A549 (cell line): ENCODE data around the gene CA9. TPM values are rescaled to one million over a fixed set of nuclear protein-coding genes. Genes with fewer than 3 reads are reported as not detected.

Experiments
- ATAC-seq, 2 experiments: fragments of 200-7000 bp in 1 of 2; fragments of >200 bp in 1 of 2; cut with Nextera tagmentation in 1 of 2; cut with Tn5 transposase in 1 of 2; 3 replicates each; pipeline versions ENCODE4 v1.8.0 to v1.9.1; 2018 to 2020; ENCODE audit warnings: mild to moderate bottlenecking in 1 of 2, moderate library complexity in 1 of 2
- CTCF ChIA-PET: fragments of 300-600 bp; sonication (Branson Sonifier 250); formaldehyde crosslinking; extraction: SDS; loops from one replicate; lab custom pipeline; 2021; ENCODE audit warnings: antibody characterized with exemption, inconsistent platforms; lab: Yijun Ruan, JAX
- POLR2A ChIA-PET: fragments of 350-600 bp; formaldehyde crosslinking; extraction: SDS; loops from one replicate; lab custom pipeline; 2021; ENCODE audit warnings: antibody characterized with exemption, inconsistent platforms; lab: Yijun Ruan, JAX
- DNase-seq, 2 experiments: peaks; one replicate each; pipeline versions ENCODE4 v3.0.0 to v3.0.0-alpha.2; 2011 to 2016; ENCODE audit warnings: low read depth in 1 of 2, low spot score in 1 of 2
- FAIRE-seq: peaks from 2 replicates; lab custom pipeline; 2011; peaks lifted over from hg19 to GRCh38; lab: Jason Lieb, UNC
- H3K27ac ChIP-seq, 2 experiments: fragments of >200 bp; sonication (Bioruptor Twin); formaldehyde crosslinking; 3 replicates each; pipeline ENCODE4 v1.5.1; 2016 to 2017
- H3K4me1 ChIP-seq: fragments of >200 bp; sonication (Bioruptor Twin); formaldehyde crosslinking; 3 replicates; pipeline ENCODE4 v1.6.1; 2016
- H3K4me2 ChIP-seq: fragments of >200 bp; sonication (Bioruptor Twin); formaldehyde crosslinking; 3 replicates; pipeline ENCODE4 v1.6.1; 2016
- H3K4me3 ChIP-seq: fragments of >200 bp; sonication (Bioruptor Twin); formaldehyde crosslinking; 3 replicates; pipeline ENCODE4 v1.5.1; 2016
- H3K9me3 ChIP-seq: fragments of >200 bp; sonication (Bioruptor Twin); formaldehyde crosslinking; 3 replicates; pipeline ENCODE4 v1.6.1; 2016
- BCL3 ChIP-seq: fragments of >200 bp; sonication (Bioruptor Twin); formaldehyde crosslinking; IDR thresholded peaks from 3 replicates; pipeline ENCODE4 v1.6.1; 2016
- BHLHE40 ChIP-seq: IDR thresholded peaks from 2 replicates; pipeline ENCODE4 v1.6.1; 2012; ENCODE audit warnings: low read depth, low read length, inconsistent platforms
- CEBPB ChIP-seq, 2 experiments: fragments of >200 bp in 1 of 2; sonication (Bioruptor Twin) in 1 of 2; formaldehyde crosslinking in 1 of 2; IDR thresholded peaks; 2 replicates each; pipeline ENCODE4 v1.6.1; 2012 to 2016
- CHD2 ChIP-seq: fragments of 150-350 bp; IDR thresholded peaks from 2 replicates; pipeline ENCODE4 v1.6.1; 2014; ENCODE audit warnings: low read length; ENCODE audit not compliant: partially characterized antibody
- E2F6 ChIP-seq: IDR thresholded peaks from 2 replicates; pipeline ENCODE4 v1.6.1; 2012; ENCODE audit warnings: low read depth, borderline replicate concordance
- EHF ChIP-seq: fragments of 250-450 bp; sonication (Bioruptor Pico); IDR thresholded peaks from 2 replicates; pipeline ENCODE4 v1.5.0; 2020; ENCODE audit warnings: mild to moderate bottlenecking
- ELK1 ChIP-seq: fragments of 150-350 bp; IDR thresholded peaks from 2 replicates; pipeline ENCODE4 v1.6.1; 2014; ENCODE audit warnings: low read depth, mild to moderate bottlenecking, low read length
- FOSL2 ChIP-seq, 2 experiments: fragments of 450-650 bp in 1 of 2; fragments of >200 bp in 1 of 2; sonication (Bioruptor Twin) in 1 of 2; formaldehyde crosslinking; IDR thresholded peaks; 2 replicates each; pipeline versions ENCODE4 v1.5.0 to v1.6.1; 2016 to 2020; ENCODE audit warnings: mild to moderate bottlenecking in 1 of 2, moderate library complexity in 1 of 2
- FOXS1 ChIP-seq: fragments of 250-450 bp; sonication (Bioruptor Pico); IDR thresholded peaks from 2 replicates; pipeline ENCODE4 v1.5.0; 2020; ENCODE audit warnings: mild to moderate bottlenecking, moderate library complexity
- GATA3 ChIP-seq: IDR thresholded peaks from 2 replicates; pipeline ENCODE4 v1.6.1; 2012; ENCODE audit warnings: borderline replicate concordance
- HES2 ChIP-seq: fragments of >200 bp; sonication (Bioruptor Twin); formaldehyde crosslinking; IDR thresholded peaks from 2 replicates; pipeline ENCODE4 v1.6.1; 2016
- HOXB5 ChIP-seq: fragments of 250-450 bp; sonication (Bioruptor Pico); IDR thresholded peaks from 2 replicates; pipeline ENCODE4 v1.5.0; 2020; ENCODE audit warnings: mild to moderate bottlenecking, moderate library complexity
- JUN ChIP-seq, 2 experiments: fragments of >200 bp; sonication (Bioruptor Twin); formaldehyde crosslinking; IDR thresholded peaks; 2 replicates in 1 of 2; 3 replicates in 1 of 2; pipeline ENCODE4 v1.6.1; 2016 to 2017
- KDM1A ChIP-seq: fragments of 200-600 bp; sonication (generic); IDR thresholded peaks from 2 replicates; pipeline ENCODE4 v1.6.1; 2016; ENCODE audit warnings: low read depth, mild to moderate bottlenecking
- KDM5A ChIP-seq: fragments of 200-600 bp; sonication (generic); IDR thresholded peaks from 2 replicates; pipeline ENCODE4 v1.6.1; 2016; ENCODE audit warnings: antibody characterized with exemption, mild to moderate bottlenecking
- MAX ChIP-seq: IDR thresholded peaks from 2 replicates; pipeline ENCODE4 v1.6.1; 2012
- MYC ChIP-seq: IDR thresholded peaks from 2 replicates; pipeline ENCODE4 v1.6.1; 2012; ENCODE audit warnings: mild to moderate bottlenecking, inconsistent platforms, low read length, improper control_type of control experiment, borderline replicate concordance
- NPAS2 ChIP-seq: fragments of 250-450 bp; sonication (Bioruptor Pico); IDR thresholded peaks from 2 replicates; pipeline ENCODE4 v1.8.0; 2022; ENCODE audit warnings: mild to moderate bottlenecking, moderate library complexity, borderline replicate concordance
- PBX3 ChIP-seq: IDR thresholded peaks from 2 replicates; pipeline ENCODE4 v1.6.1; 2012
- POLR2AphosphoS2 ChIP-seq: conservative IDR thresholded peaks from 2 replicates; pipeline ENCODE4 v1.6.1; 2012; ENCODE audit warnings: low read length, improper control_type of control experiment, inconsistent platforms
- RAD21 ChIP-seq, 2 experiments: fragments of >200 bp in 1 of 2; sonication (Bioruptor Twin) in 1 of 2; formaldehyde crosslinking in 1 of 2; IDR thresholded peaks in 1 of 2; conservative IDR thresholded peaks in 1 of 2; 2 replicates in 1 of 2; 3 replicates in 1 of 2; pipeline ENCODE4 v1.6.1; 2012 to 2018; ENCODE audit warnings: inconsistent platforms in 1 of 2
- RCOR1 ChIP-seq: fragments of 150-350 bp; IDR thresholded peaks from 2 replicates; pipeline ENCODE4 v1.6.1; 2014; ENCODE audit warnings: antibody characterized with exemption, low read length, low read depth
- RFX5 ChIP-seq: fragments of 450-650 bp; IDR thresholded peaks from 2 replicates; pipeline ENCODE4 v1.7.1; 2014; ENCODE audit warnings: antibody characterized with exemption, mild to moderate bottlenecking, moderate library complexity
- RNF2 ChIP-seq: fragments of 200-600 bp; sonication (generic); IDR thresholded peaks from 2 replicates; pipeline ENCODE4 v1.6.1; 2016; ENCODE audit warnings: low read depth, mild to moderate bottlenecking, antibody characterized with exemption, moderate library complexity, borderline replicate concordance
- SMC3 ChIP-seq: fragments of >200 bp; sonication (Bioruptor Twin); formaldehyde crosslinking; IDR thresholded peaks from 3 replicates; pipeline ENCODE4 v1.6.1; 2018; ENCODE audit warnings: inconsistent platforms
- SREBF2 ChIP-seq: fragments of 450-650 bp; IDR thresholded peaks from 2 replicates; pipeline ENCODE4 v1.6.1; 2014; ENCODE audit warnings: mild to moderate bottlenecking, moderate library complexity
- TP53 ChIP-seq: fragments of 250-450 bp; sonication (Bioruptor Pico); IDR thresholded peaks from 2 replicates; pipeline ENCODE4 v1.5.0; 2021; ENCODE audit warnings: mild to moderate bottlenecking, moderate library complexity
- USF2 ChIP-seq: fragments of 450-650 bp; IDR thresholded peaks from 2 replicates; pipeline ENCODE4 v1.6.1; 2014; ENCODE audit warnings: antibody characterized with exemption
- ZSCAN20 ChIP-seq: fragments of 250-450 bp; sonication (Bioruptor Pico); IDR thresholded peaks from 2 replicates; pipeline ENCODE4 v1.8.0; 2022; ENCODE audit warnings: mild to moderate bottlenecking, moderate library complexity
- WGBS: methylation state at CpG from one replicate; pipeline ENCODE4 v1.1.6; 2017; ENCODE audit errors: missing lambda C conversion rate; 5-methylcytosine and 5-hydroxymethylcytosine counted together
- polyA plus RNA-seq, 4 experiments: library from polyadenylated mRNA; depleted of rRNA in 3 of 4; stranded (reverse); fragments of >200 nt; fragmentation: RNase III in 1 of 4; extraction: RNeasy Plus Mini Kit Qiagen cat#74134 plus additional on column Dnase treatment in 1 of 4; gene quantifications; 2 replicates in 3 of 4; 3 replicates in 1 of 4; pipeline ENCODE4 v1.2.3, GENCODE V29; 2011 to 2017

The CA9 gene
- polyA plus RNA-seq, 2 of the 4 experiments (the other 2 are of a cell fraction): 4.5 to 16.3 TPM

- FAIRE-seq (peak; percentile 74), ATAC-seq (peak; percentile 89 to 95), DNase-seq (peak; percentile 98 to 100)
- CTCF ChIA-PET: interaction anchor here (0.6 to 21.5 kb wide), 20 partner anchors 10 to 288 kb away, joined by 3 to 498 read pairs (median 6); partner anchors contain the start of genes CA9, CREB3, MSMP and SPAG8
- Histone ChIP-seq H3K4me1 (peaks cover 26% of the 10 kb centered on the region), H3K4me3 (peak within 1 kb of the TSS; percentile 68), H3K4me2 (peak within 1 kb of the TSS; percentile 83), H3K27ac (peak within 1 kb of the TSS; percentile 93 to 98), H3K9me3 (no peaks in the 10 kb centered on the region)
- WGBS: under 1% methylated on average over 42 of the region's 42 CpGs
- TF ChIP-seq FOXS1 (CRISPR knock-in tag) (no peak), GATA3 (peak; percentile 24; the same call in 1 of the 2 replicates), BHLHE40 (peak; percentile 95), RNF2 (0 out of 2 replicates have a peak, but pooled peaks have one; percentile 43), ELK1 (no peak), MYC (peak; percentile 98), CHD2 (no peak), PBX3 (peak; percentile 63; the same call in 1 of the 2 replicates), FOSL2 (IDR thresholded peaks at IDR 0.05) (no peak), FOSL2 (CRISPR knock-in tag; IDR thresholded peaks at IDR 0.05) (peak; percentile 64), EHF (CRISPR knock-in tag) (no peak), USF2 (peak; percentile 75), CEBPB (IDR thresholded peaks at IDR 0.05) (peak in 1 of 2 experiments; percentile 43; a peak in 1 of 4 replicates), NPAS2 (CRISPR knock-in tag) (peak; percentile 95), TP53 (CRISPR knock-in tag) (peak; percentile 27; the same call in 1 of the 2 replicates), RAD21 (conservative IDR thresholded peaks at IDR 0.05 in 1 of 2, IDR thresholded peaks at IDR 0.05 in 1 of 2) (peak in 1 of 2 experiments; percentile 34; a peak in 4 of 5 replicates), RCOR1 (no peak), POLR2AphosphoS2 (no peak), HOXB5 (no peak), KDM1A (no peak), HES2 (no peak), BCL3 (peak; percentile 51; the same call in 1 of the 3 replicates), RFX5 (no peak), E2F6 (peak; percentile 96), SMC3 (peak; percentile 42), MAX (peak; percentile 99), SREBF2 (peak; percentile 87), KDM5A (no peak), JUN (IDR thresholded peaks at IDR 0.05) (peak in 1 of 2 experiments; percentile 32; a peak in 1 of 5 replicates), ZSCAN20 (CRISPR knock-in tag) (no peak)
- POLR2A ChIA-PET: interaction anchor here (0.5 to 3.1 kb wide), 13 partner anchors 10 to 578 kb away, joined by 3 to 38 read pairs (median 5); partner anchors contain the start of genes CREB3, FANCG, GBA2 and RGP1
These were observed 16.1 kb upstream of the CA9 start, which contains the start of gene RMRP for GRCh38 chr9:35657546-35658136. Gene RMRP, minus strand, starts transcription at chr9:35658019.
